ENCODE data around the gene SNCAIP. TPM values are rescaled to one million over a fixed set of nuclear protein-coding genes. Genes with fewer than 3 reads are reported as not detected.
"Not testable (repeated sequence)": the region's sequence is repeated elsewhere in the genome, so short reads cannot be mapped to it uniquely, and the experiment has no call there.

SNCAIP gene
- total RNA-seq, 1 experiment from 2014 or later, result 0.21 TPM

GRCh38 chr5:122351416-122352157, 39.5 kb downstream of the SNCAIP start:
- Mint-ChIP-seq H3K36me3 (ENCODE audit: insufficient read depth, unreplicated experiment) (no peaks in the 10 kb centered on the region), H3K4me3 (ENCODE audit: unreplicated experiment) (no peak overlapping the region), H3K27me3 (ENCODE audit: insufficient read depth, unreplicated experiment) (no peaks in the 10 kb centered on the region), H3K9me3 (ENCODE audit: unreplicated experiment) (no peaks in the 10 kb centered on the region), H3K27ac (ENCODE audit: low read depth, unreplicated experiment) (no peak overlapping the region), H3K4me1 (ENCODE audit: insufficient read depth, unreplicated experiment) (peaks cover 9% of the 10 kb centered on the region)
- ChIA-PET POLR2A (interaction anchor here (0.6 to 1.4 kb wide), 4 partner anchors 40 to 290 kb away, joined by 3 to 4 read pairs (median 3); no protein-coding TSS in a partner anchor), CTCF (interaction anchor here (0.6 kb wide), 1 partner anchor 49 kb away, joined by 3 read pairs; no protein-coding TSS in a partner anchor)
- intact Hi-C loops (cut with micrococcal nuclease), result no loop called here
- no peak for TF ChIP-seq CTCF (IDR thresholded peaks at IDR 0.05; ENCODE audit: unreplicated experiment)
- DNase-seq (ENCODE audit: unreplicated experiment), result no peak
- BruUV-seq (replicated peaks), result no TSS peak

GRCh38 chr5:122352331-122352730, 40.3 kb downstream of the SNCAIP start:
- Mint-ChIP-seq H3K36me3 (ENCODE audit: insufficient read depth, unreplicated experiment) (no peaks in the 10 kb centered on the region), H3K4me1 (ENCODE audit: insufficient read depth, unreplicated experiment) (peaks cover 9% of the 10 kb centered on the region), H3K9me3 (ENCODE audit: unreplicated experiment) (no peaks in the 10 kb centered on the region), H3K4me3 (ENCODE audit: unreplicated experiment) (no peak overlapping the region), H3K27me3 (ENCODE audit: insufficient read depth, unreplicated experiment) (no peaks in the 10 kb centered on the region), H3K27ac (ENCODE audit: low read depth, unreplicated experiment) (no peak overlapping the region)
- TF ChIP-seq CTCF (IDR thresholded peaks at IDR 0.05; ENCODE audit: unreplicated experiment), result no peak
- intact Hi-C loops (cut with micrococcal nuclease), result no loop called here
- no TSS peak for BruUV-seq (replicated peaks)
- DNase-seq (ENCODE audit: unreplicated experiment), result peak; percentile 17
- POLR2A ChIA-PET, result interaction anchor here (0.6 to 1.4 kb wide), 4 partner anchors 39 to 290 kb away, joined by 3 to 4 read pairs (median 3); no protein-coding TSS in a partner anchor
- CTCF ChIA-PET, result interaction anchor here (0.6 to 1.0 kb wide), 2 partner anchors 26 to 48 kb away, joined by 3 to 4 read pairs; no protein-coding TSS in a partner anchor

GRCh38 chr5:122353361-122353760, 41.3 kb downstream of the SNCAIP start:
- DNase-seq (ENCODE audit: unreplicated experiment); H3K27ac Mint-ChIP-seq (ENCODE audit: low read depth, unreplicated experiment); POLR2A ChIA-PET; H3K9me3 Mint-ChIP-seq (ENCODE audit: unreplicated experiment); H3K36me3 Mint-ChIP-seq (ENCODE audit: insufficient read depth, unreplicated experiment); H3K4me1 Mint-ChIP-seq (ENCODE audit: insufficient read depth, unreplicated experiment); H3K4me3 Mint-ChIP-seq (ENCODE audit: unreplicated experiment); intact Hi-C loops (cut with micrococcal nuclease); BruUV-seq (replicated peaks); H3K27me3 Mint-ChIP-seq (ENCODE audit: insufficient read depth, unreplicated experiment): not testable (repeated sequence)
- CTCF ChIA-PET, result interaction anchor here (1.0 to 1.3 kb wide), 2 partner anchors 21 to 27 kb away, joined by 3 to 4 read pairs; no protein-coding TSS in a partner anchor

- Mint-ChIP-seq H3K36me3 (ENCODE audit: insufficient read depth, unreplicated experiment) (no peaks in the 10 kb centered on the region), H3K9me3 (ENCODE audit: unreplicated experiment) (no peaks in the 10 kb centered on the region), H3K4me3 (ENCODE audit: unreplicated experiment) (no peak overlapping the region), H3K27ac (ENCODE audit: low read depth, unreplicated experiment) (no peak overlapping the region), H3K4me1 (ENCODE audit: insufficient read depth, unreplicated experiment) (peaks cover 9% of the 10 kb centered on the region), H3K27me3 (ENCODE audit: insufficient read depth, unreplicated experiment) (no peaks in the 10 kb centered on the region)
- intact Hi-C loops (cut with micrococcal nuclease), result no loop called here
- BruUV-seq (replicated peaks), result no TSS peak
- CTCF ChIA-PET, result interaction anchor here (1.3 kb wide), 1 partner anchor 20 kb away, joined by 3 read pairs; no protein-coding TSS in a partner anchor
- POLR2A ChIA-PET, result no interaction called here
- TF ChIP-seq CTCF (IDR thresholded peaks at IDR 0.05; ENCODE audit: unreplicated experiment), result no peak
- no peak for DNase-seq (ENCODE audit: unreplicated experiment)
Observed at GRCh38 chr5:122354293-122354692, 42.3 kb downstream of the SNCAIP start.
